Tibial nerve (tissue), 3 donors: Measurements from ENCODE around the gene DGKD.

ENCODE experiments used
- POLR2A ChIP-seq, 2 donors: fragments of 450-650 bp; IDR thresholded peaks; one replicate each; pipeline ENCODE4 v1.6.1; 2017; ENCODE audit warnings: antibody characterized with exemption in 2 of 2, mild to moderate bottlenecking in 2 of 2, moderate library complexity in 2 of 2
- TF ChIP-seq, protein P1 (sequence below), 5 experiments: fragments of 200-600 bp in 3 of 5; fragments of 450-650 bp in 2 of 5; sonication (generic) in 3 of 5; IDR thresholded peaks; one replicate each; pipeline ENCODE4 v1.5.1; 2016 to 2019; ENCODE audit warnings: antibody characterized with exemption in 5 of 5, mild to moderate bottlenecking in 3 of 5, moderate library complexity in 2 of 5

DNA sequence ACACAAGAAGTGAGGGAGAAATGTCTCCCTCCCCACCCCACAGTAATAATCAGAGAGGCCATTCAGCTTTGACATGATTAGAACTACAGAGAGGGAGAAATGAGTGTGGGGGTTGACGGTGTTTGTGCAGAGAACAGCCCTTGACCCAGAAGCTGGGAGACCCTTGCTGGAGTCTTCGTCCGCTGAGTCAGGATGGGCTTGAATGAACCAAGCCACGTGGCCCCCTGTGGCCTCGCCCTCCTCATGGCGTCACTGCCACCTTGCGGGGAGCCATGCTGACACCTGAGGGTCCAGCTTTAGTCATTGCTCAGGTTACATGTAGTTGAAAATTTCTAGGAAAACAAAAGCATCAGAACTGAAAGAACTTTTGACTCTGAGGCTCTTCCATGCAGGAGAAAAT, 101.2 kb downstream of the DGKD start:
- TF ChIP-seq, protein P1, sequence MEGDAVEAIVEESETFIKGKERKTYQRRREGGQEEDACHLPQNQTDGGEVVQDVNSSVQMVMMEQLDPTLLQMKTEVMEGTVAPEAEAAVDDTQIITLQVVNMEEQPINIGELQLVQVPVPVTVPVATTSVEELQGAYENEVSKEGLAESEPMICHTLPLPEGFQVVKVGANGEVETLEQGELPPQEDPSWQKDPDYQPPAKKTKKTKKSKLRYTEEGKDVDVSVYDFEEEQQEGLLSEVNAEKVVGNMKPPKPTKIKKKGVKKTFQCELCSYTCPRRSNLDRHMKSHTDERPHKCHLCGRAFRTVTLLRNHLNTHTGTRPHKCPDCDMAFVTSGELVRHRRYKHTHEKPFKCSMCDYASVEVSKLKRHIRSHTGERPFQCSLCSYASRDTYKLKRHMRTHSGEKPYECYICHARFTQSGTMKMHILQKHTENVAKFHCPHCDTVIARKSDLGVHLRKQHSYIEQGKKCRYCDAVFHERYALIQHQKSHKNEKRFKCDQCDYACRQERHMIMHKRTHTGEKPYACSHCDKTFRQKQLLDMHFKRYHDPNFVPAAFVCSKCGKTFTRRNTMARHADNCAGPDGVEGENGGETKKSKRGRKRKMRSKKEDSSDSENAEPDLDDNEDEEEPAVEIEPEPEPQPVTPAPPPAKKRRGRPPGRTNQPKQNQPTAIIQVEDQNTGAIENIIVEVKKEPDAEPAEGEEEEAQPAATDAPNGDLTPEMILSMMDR (IDR thresholded peaks at IDR 0.05): no peak
- TF ChIP-seq POLR2A (IDR thresholded peaks at IDR 0.05): no peak
